Measurements from ENCODE around the gene CYP27B1.

GRCh38 chr12:57755454-57756372 lies 11.2 kb downstream of the CYP27B1 start:
- no peak for TF ChIP-seq POLR2AphosphoS5 (IDR thresholded peaks at IDR 0.05; ENCODE audit: low read depth, low read length)
- no peak for TF ChIP-seq SIN3A (IDR thresholded peaks at IDR 0.05; ENCODE audit: borderline replicate concordance, insufficient read depth, low read length)
- no peak for TF ChIP-seq REST (IDR thresholded peaks at IDR 0.05; ENCODE audit: insufficient read depth in 1 of 2, low read depth in 2 of 2, low read length in 2 of 2)
- TF ChIP-seq TAF1 (IDR thresholded peaks at IDR 0.05; ENCODE audit: borderline replicate concordance, insufficient read depth, low read length), result no peak
- no peak for TF ChIP-seq FOXP2 (optimal IDR thresholded peaks at IDR 0.05; ENCODE audit: borderline replicate concordance, extremely low read depth, extremely low read length, insufficient read depth)

Measured in PFSK-1 (cell line).